ENCODE measurements around the gene PNPLA8.
"Not testable (repeated sequence)": the region's sequence is repeated elsewhere in the genome, so short reads cannot be mapped to it uniquely, and the experiment has no call there.

The PNPLA8 gene

DNA sequence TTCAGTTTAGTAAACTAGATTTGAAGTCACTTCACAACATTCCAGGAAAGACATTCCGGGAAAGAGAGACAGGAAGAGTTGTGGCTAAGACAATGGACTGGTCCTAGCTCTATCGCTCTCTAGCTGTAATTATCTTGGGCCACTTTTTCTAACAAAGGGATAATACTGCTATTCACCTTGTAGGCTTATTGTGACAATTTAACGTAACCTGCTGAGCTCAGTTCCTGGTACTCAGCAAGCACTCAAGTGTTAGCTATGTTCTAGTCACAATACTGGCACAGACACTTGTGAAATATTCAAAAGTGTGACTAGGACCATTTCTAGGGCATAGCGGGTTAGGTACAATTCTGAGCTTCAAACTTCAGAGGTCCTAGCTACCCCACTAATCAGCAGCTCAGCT lies 57.7 kb downstream of the PNPLA8 start:
- no peak for TF ChIP-seq EZH2phosphoT487 (conservative IDR thresholded peaks at IDR 0.05; ENCODE audit: low read length)
- TF ChIP-seq, protein P1, sequence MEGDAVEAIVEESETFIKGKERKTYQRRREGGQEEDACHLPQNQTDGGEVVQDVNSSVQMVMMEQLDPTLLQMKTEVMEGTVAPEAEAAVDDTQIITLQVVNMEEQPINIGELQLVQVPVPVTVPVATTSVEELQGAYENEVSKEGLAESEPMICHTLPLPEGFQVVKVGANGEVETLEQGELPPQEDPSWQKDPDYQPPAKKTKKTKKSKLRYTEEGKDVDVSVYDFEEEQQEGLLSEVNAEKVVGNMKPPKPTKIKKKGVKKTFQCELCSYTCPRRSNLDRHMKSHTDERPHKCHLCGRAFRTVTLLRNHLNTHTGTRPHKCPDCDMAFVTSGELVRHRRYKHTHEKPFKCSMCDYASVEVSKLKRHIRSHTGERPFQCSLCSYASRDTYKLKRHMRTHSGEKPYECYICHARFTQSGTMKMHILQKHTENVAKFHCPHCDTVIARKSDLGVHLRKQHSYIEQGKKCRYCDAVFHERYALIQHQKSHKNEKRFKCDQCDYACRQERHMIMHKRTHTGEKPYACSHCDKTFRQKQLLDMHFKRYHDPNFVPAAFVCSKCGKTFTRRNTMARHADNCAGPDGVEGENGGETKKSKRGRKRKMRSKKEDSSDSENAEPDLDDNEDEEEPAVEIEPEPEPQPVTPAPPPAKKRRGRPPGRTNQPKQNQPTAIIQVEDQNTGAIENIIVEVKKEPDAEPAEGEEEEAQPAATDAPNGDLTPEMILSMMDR (IDR thresholded peaks at IDR 0.05; ENCODE audit: insufficient read depth, low read length, poor library complexity, severe bottlenecking): no peak
- no peak overlapping the region for H3K4me2 ChIP-seq (ENCODE audit: low read depth, low read length, poor library complexity, severe bottlenecking)

DNA sequence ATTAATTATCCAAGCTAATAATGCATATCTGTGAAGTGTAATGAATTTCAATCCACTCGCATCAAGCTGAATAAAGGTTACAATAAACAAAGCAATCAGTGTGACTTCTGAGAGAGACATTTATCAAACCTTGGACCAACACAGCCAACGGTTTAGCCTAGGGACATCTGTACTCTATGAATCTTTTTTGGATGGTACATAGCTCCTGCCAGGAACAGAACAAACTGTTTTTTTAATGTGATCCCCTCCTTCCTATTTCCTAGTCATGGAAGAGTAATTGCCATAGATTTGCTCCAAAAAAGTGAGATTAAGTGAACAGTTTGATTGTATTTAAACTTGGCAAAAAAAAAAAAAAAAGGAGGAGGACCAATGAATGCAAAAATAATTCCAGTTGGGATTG lies 58.5 kb downstream of the PNPLA8 start:
- Histone ChIP-seq H3K9me2 (replicated peaks; ENCODE audit: insufficient read depth, low read length) (no peaks in the 10 kb centered on the region), H3K79me2 (ENCODE audit: insufficient read depth, low read length) (no peaks in the 10 kb centered on the region), H3K9ac (ENCODE audit: low read length) (no peak overlapping the region), H3K27me3 (ENCODE audit: low read length) (no peaks in the 10 kb centered on the region), H3K36me3 (ENCODE audit: low read length) (no peaks in the 10 kb centered on the region), H3K4me2 (ENCODE audit: low read depth, low read length, poor library complexity, severe bottlenecking) (no peak overlapping the region), H3F3A (ENCODE audit: insufficient read depth) (no peaks in the 10 kb centered on the region; the same call in 1 of the 2 replicates), H3K9me3 (ENCODE audit: insufficient read depth, low read length) (no peaks in the 10 kb centered on the region), H3K4me3 (ENCODE audit: insufficient read depth, low read length, poor library complexity, severe bottlenecking) (no peak overlapping the region), H3K27ac (ENCODE audit: low read depth, low read length) (no peak overlapping the region), H2AFZ (ENCODE audit: low read depth, low read length, severe bottlenecking) (no peak overlapping the region), H4K20me1 (ENCODE audit: low read depth, low read length) (no peaks in the 10 kb centered on the region; the same call in 1 of the 2 replicates)
- no peak for TF ChIP-seq EZH2phosphoT487 (conservative IDR thresholded peaks at IDR 0.05; ENCODE audit: low read length)
- TF ChIP-seq, protein P1 (IDR thresholded peaks at IDR 0.05; ENCODE audit: insufficient read depth, low read length, poor library complexity, severe bottlenecking): no peak

More for the DNA sequence above, 57.7 kb downstream of the PNPLA8 start:
- no peaks in the 10 kb centered on the region for H3K36me3 ChIP-seq (ENCODE audit: low read length)
- H3K9me2 ChIP-seq (replicated peaks; ENCODE audit: insufficient read depth, low read length): no peaks in the 10 kb centered on the region
- H3K79me2 ChIP-seq (ENCODE audit: insufficient read depth, low read length): no peaks in the 10 kb centered on the region
- no peak overlapping the region for H2AFZ ChIP-seq (ENCODE audit: low read depth, low read length, severe bottlenecking)
- no peaks in the 10 kb centered on the region; the same call in 1 of the 2 replicates for H3F3A ChIP-seq (ENCODE audit: insufficient read depth)
- no peaks in the 10 kb centered on the region for H3K27me3 ChIP-seq (ENCODE audit: low read length)
- no peak overlapping the region for H3K27ac ChIP-seq (ENCODE audit: low read depth, low read length)
- no peaks in the 10 kb centered on the region; the same call in 1 of the 2 replicates for H4K20me1 ChIP-seq (ENCODE audit: low read depth, low read length)
- H3K4me3 ChIP-seq (ENCODE audit: insufficient read depth, low read length, poor library complexity, severe bottlenecking): no peak overlapping the region
- no peak overlapping the region for H3K9ac ChIP-seq (ENCODE audit: low read length)
- no peaks in the 10 kb centered on the region for H3K9me3 ChIP-seq (ENCODE audit: insufficient read depth, low read length)

DNA sequence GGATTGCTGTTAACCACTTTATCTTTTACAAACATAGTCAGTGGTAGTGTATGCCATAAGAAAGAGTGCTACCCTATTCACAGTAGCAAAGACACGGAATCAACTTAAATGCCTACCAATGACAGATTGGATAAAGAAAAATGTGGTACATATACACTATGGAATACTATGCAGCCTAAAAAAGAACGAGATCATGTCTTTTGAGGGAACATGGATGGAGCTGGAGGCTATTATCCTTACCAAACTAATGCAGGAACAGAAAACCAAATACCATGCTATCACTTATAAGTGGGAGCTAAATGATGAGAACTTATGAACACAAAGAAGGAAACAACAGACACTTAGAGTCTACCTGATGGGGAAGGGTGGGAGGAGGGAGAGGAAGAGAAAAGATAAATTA lies 59.6 kb downstream of the PNPLA8 start:
- H3K9ac ChIP-seq (ENCODE audit: low read length); H3K79me2 ChIP-seq (ENCODE audit: insufficient read depth, low read length); H4K20me1 ChIP-seq (ENCODE audit: low read depth, low read length); H3K9me2 ChIP-seq (replicated peaks; ENCODE audit: insufficient read depth, low read length); H3K4me2 ChIP-seq (ENCODE audit: low read depth, low read length, poor library complexity, severe bottlenecking); H3K4me3 ChIP-seq (ENCODE audit: insufficient read depth, low read length, poor library complexity, severe bottlenecking); H2AFZ ChIP-seq (ENCODE audit: low read depth, low read length, severe bottlenecking); H3K27ac ChIP-seq (ENCODE audit: low read depth, low read length); H3F3A ChIP-seq (ENCODE audit: insufficient read depth); H3K27me3 ChIP-seq (ENCODE audit: low read length); H3K9me3 ChIP-seq (ENCODE audit: insufficient read depth, low read length); H3K36me3 ChIP-seq (ENCODE audit: low read length): not testable (repeated sequence)

DNA sequence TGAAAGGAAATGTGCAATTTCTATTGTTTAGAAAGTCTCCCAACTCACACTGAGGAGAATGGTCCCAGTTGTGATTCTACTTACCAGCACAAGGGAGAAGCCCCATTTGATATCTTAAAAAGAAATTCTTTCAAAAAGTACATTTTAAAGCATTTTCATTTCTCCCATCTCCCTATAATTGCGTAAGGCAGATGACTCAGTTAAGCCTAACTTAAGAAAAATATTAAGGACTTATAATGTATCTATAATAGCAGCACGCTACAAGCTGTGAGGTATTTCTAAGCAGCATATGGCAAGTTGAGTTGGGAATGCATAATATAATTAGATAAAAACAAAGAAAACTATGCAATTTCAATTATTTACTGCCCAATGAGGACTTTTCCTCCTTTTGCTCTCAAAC lies 61.2 kb downstream of the PNPLA8 start:
- no peaks in the 10 kb centered on the region for H3K9me2 ChIP-seq (replicated peaks; ENCODE audit: insufficient read depth, low read length)
- H3K27me3 ChIP-seq (ENCODE audit: low read length): no peaks in the 10 kb centered on the region

More for the DNA sequence above, 61.2 kb downstream of the PNPLA8 start:
- H3K4me2 ChIP-seq (ENCODE audit: low read depth, low read length, poor library complexity, severe bottlenecking): no peak overlapping the region
- H3K79me2 ChIP-seq (ENCODE audit: insufficient read depth, low read length): no peaks in the 10 kb centered on the region
- no peak overlapping the region for H3K9ac ChIP-seq (ENCODE audit: low read length)
- H3K36me3 ChIP-seq (ENCODE audit: low read length): no peaks in the 10 kb centered on the region
- no peaks in the 10 kb centered on the region; the same call in 1 of the 2 replicates for H4K20me1 ChIP-seq (ENCODE audit: low read depth, low read length)
- H3K27ac ChIP-seq (ENCODE audit: low read depth, low read length): no peak overlapping the region
- no peak overlapping the region for H3K4me3 ChIP-seq (ENCODE audit: insufficient read depth, low read length, poor library complexity, severe bottlenecking)
- TF ChIP-seq EZH2phosphoT487 (conservative IDR thresholded peaks at IDR 0.05; ENCODE audit: low read length): no peak
- TF ChIP-seq, protein P1 (IDR thresholded peaks at IDR 0.05; ENCODE audit: insufficient read depth, low read length, poor library complexity, severe bottlenecking): no peak
- no peak overlapping the region for H2AFZ ChIP-seq (ENCODE audit: low read depth, low read length, severe bottlenecking)
- H3K9me3 ChIP-seq (ENCODE audit: insufficient read depth, low read length): no peaks in the 10 kb centered on the region
- no peaks in the 10 kb centered on the region; the same call in 1 of the 2 replicates for H3F3A ChIP-seq (ENCODE audit: insufficient read depth)

All from SU-DHL-6 (cell line).